ENCODE data around the gene RHBDL3.

RHBDL3 gene

DNA sequence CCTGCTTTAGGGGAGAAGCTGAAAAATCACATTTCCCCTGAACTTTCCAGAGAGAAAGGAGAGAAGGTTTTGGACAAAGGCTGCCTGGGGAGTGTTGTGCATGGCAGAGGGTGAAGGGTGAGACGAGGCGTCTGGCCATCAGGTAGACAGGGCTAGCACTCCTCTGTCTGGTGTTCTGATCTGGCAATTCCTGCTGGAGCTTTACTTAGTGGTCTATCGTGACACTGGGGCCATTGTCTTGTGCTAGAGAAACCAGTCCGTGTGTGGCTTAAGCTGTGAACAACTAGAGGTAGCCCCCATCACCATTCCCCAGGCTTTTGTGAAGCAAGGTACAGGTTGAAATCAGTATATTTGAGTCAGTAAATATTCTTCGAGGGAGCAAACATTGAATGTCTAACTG, 8.5 kb downstream of the RHBDL3 start:
- no peak overlapping the region for H3K4me3 ChIP-seq (replicated peaks in 1 of 2; ENCODE audit: low read depth in 2 of 2, low read length in 2 of 2)
- TF ChIP-seq, protein P1, sequence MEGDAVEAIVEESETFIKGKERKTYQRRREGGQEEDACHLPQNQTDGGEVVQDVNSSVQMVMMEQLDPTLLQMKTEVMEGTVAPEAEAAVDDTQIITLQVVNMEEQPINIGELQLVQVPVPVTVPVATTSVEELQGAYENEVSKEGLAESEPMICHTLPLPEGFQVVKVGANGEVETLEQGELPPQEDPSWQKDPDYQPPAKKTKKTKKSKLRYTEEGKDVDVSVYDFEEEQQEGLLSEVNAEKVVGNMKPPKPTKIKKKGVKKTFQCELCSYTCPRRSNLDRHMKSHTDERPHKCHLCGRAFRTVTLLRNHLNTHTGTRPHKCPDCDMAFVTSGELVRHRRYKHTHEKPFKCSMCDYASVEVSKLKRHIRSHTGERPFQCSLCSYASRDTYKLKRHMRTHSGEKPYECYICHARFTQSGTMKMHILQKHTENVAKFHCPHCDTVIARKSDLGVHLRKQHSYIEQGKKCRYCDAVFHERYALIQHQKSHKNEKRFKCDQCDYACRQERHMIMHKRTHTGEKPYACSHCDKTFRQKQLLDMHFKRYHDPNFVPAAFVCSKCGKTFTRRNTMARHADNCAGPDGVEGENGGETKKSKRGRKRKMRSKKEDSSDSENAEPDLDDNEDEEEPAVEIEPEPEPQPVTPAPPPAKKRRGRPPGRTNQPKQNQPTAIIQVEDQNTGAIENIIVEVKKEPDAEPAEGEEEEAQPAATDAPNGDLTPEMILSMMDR (IDR thresholded peaks at IDR 0.05; ENCODE audit: low read depth, low read length) = no peak
- no peak for DNase-seq (ENCODE audit: low read depth in 2 of 2)

DNA sequence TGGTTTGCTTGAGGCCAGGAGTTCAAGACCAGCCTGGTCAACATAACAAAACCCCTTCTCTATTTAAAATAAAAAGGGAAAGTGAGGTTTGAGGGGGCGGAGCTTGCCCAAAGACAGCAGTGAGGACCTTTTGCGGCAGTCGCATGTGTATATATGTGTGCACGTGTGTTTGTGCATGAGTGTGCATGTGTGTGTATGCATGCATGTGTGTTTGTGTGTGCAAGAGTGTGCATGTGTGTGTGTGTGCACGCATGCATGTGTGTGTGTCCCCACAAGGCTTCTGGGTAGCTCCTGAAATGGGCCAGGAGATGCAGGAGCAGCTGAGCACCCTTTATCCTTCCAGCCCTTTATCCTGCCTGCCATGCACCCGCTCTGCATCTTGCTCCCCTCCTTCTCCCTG, 9.0 kb downstream of the RHBDL3 start:
- TF ChIP-seq, protein P1 (IDR thresholded peaks at IDR 0.05; ENCODE audit: low read depth, low read length) = no peak
- no peak for DNase-seq (ENCODE audit: low read depth in 2 of 2)
- no peak overlapping the region for H3K4me3 ChIP-seq (replicated peaks in 1 of 2; ENCODE audit: low read depth in 2 of 2, low read length in 2 of 2)

DNA sequence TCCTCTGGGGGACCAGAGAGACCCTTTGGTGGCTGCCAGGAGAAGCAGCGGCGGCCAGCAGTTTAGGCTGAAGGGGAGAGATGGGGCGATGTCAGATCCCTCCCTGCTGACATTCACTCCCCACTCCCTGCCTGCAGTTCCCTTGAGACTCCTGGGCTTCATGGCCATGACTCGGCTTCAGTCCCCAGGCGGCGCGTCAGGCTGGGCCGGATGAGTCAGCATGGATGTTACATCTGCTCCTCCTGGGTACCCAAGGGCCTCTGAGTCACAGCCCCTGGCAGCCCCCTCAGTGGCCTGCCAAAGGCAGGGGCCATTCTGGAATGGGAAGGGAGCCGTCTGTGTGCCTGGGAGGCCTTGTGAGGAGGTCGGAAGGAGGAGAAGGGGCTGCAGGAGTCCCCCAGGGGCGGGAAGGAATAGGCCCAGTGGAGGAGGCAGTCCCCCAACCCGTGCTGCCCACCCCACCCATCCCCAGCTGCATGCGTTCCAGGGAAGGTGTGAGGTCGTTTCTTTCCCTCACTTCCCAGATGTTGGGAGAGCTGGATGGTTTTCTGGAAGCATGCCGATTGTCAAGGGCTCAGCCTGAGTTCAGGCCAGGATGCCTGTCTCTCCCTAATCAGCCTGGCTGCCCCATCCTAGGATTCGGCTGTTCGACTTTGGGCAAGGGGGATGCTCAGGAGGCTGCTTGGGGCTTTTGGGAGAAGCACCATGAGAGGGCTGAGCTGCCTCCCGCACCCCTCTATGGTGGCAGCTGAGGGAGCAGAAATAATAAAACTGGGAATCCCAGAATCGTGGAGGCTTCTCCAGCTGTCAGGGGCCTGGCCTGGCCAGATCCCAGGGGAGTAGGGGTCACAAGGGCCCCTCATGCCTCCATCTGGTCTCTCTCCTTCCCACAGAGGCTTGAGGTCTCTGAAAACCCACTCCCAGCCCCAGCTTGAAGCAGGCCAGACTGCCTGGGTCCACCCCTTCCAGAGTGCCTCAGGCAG, 9.7 kb downstream of the RHBDL3 start:
- TF ChIP-seq, protein P1 (IDR thresholded peaks at IDR 0.05; ENCODE audit: low read depth, low read length) = no peak
- peak; percentile 65 to 92 for DNase-seq (ENCODE audit: low read depth in 2 of 2)
- no peak overlapping the region for H3K4me3 ChIP-seq (replicated peaks in 1 of 2; ENCODE audit: low read depth in 2 of 2, low read length in 2 of 2)

DNA sequence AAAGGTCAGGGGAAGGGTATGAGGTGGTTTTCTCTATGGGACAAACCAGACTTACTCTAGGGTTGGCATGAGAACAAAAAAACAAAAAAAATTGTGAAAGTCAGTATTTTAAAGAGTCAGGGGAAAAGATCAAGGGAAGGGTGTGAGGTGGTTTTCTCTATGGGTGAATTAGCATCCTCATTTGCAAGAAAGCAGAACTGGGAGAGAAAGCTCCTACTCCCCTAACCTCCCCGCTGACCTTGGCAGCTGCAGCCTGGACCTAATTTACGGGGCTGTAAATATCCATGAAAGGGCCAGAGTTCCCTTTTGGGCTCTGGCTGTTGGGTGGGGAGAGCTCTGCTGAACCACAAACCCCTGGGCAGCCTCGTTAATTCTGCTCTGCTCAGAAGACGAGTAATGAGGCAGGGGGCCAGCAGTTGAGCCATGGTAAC, 10.6 kb downstream of the RHBDL3 start:
- TF ChIP-seq, protein P1 (IDR thresholded peaks at IDR 0.05; ENCODE audit: low read depth, low read length) = no peak
- DNase-seq (ENCODE audit: low read depth in 2 of 2) = no peak
- H3K4me3 ChIP-seq (replicated peaks in 1 of 2; ENCODE audit: low read depth in 2 of 2, low read length in 2 of 2) = no peak overlapping the region

DNA sequence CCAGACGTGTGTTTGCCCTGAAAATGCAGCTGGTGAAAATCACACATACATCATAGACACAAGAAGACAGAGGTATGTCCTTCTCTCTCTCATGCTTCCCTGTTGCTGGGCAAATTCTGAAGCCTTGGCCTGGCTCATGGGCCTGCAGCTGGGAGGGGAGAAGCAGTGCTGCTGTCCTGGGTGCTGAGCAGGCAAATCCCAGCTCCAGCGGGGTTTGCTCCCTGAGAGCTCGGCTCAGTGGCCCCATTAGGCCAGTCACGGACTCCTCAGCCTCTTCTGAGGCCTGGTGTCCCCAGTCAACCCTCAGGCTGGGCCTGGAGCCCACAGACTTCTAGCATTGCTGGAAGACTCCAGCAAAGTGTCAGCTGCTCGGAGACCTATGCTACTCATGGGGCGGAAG, 11.7 kb downstream of the RHBDL3 start:
- TF ChIP-seq, protein P1 (IDR thresholded peaks at IDR 0.05; ENCODE audit: low read depth, low read length) = no peak
- no peak overlapping the region for H3K4me3 ChIP-seq (replicated peaks in 1 of 2; ENCODE audit: low read depth in 2 of 2, low read length in 2 of 2)
- peak; percentile 43 to 62 for DNase-seq (ENCODE audit: low read depth in 2 of 2)

DNA sequence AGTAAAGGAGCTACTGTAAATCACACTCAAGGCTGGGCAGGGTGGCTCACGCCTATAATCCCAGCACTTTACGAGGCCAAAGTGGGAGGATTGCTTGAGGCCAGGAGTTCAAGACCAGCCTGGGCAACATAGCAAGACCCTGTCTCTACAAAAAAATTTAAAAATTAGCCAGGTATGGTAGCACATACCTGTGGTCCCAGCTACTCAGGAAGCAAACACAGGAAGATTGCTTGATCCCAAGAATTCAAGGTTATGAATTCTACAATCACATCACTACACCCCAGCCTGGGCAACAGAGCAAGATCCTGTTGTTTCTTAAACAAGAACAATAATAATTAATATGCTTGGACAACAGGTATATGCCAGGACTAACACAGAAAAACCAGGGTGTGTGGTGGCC, 13.2 kb downstream of the RHBDL3 start:
- TF ChIP-seq, protein P1 (IDR thresholded peaks at IDR 0.05; ENCODE audit: low read depth, low read length) = no peak
- H3K4me3 ChIP-seq (replicated peaks in 1 of 2; ENCODE audit: low read depth in 2 of 2, low read length in 2 of 2) = no peak overlapping the region
- DNase-seq (ENCODE audit: low read depth in 2 of 2) = no peak

Data from cardiac fibroblast (primary cell).